SK-N-SH (cell line): ENCODE measurements around the gene CUX1. TPM values are rescaled to one million over a fixed set of nuclear protein-coding genes. Genes with fewer than 3 reads are reported as not detected.

Experiments used
- CTCF ChIA-PET: fragments of 300-600, 350-600 bp; formaldehyde crosslinking; extraction: SDS; loops from one replicate; lab custom pipeline; 2021; lab: Yijun Ruan, JAX
- POLR2A ChIA-PET: fragments of 350-600 bp; sonication (Branson Sonifier 250); formaldehyde crosslinking; extraction: SDS; loops from one replicate; lab custom pipeline; 2020; ENCODE audit warnings: antibody characterized with exemption, inconsistent platforms; lab: Yijun Ruan, JAX
- DNase-seq: peaks from one replicate; pipeline ENCODE4 v3.0.0; 2012
- H2AFZ ChIP-seq: fragments of 200-600 bp; sonication (generic); 2 replicates; pipeline ENCODE4 v1.8.1; 2016; ENCODE audit warnings: antibody characterized with exemption, mild to moderate bottlenecking, low read depth
- H3F3A ChIP-seq: fragments of 200-600 bp; sonication (generic); replicated peaks from 2 replicates; pipeline ENCODE3; 2016; ENCODE audit warnings: antibody characterized with exemption, mild to moderate bottlenecking; ENCODE audit not compliant: insufficient read depth
- H3K27ac ChIP-seq, 2 experiments: fragments of 200-500 bp in 1 of 2; fragments of 200-600 bp in 1 of 2; sonication (Bioruptor generic) in 1 of 2; sonication (generic), shearing (Covaris generic) in 1 of 2; 2 replicates each; pipeline versions ENCODE4 v1.5.1 to v1.6.1; 2014 to 2016; ENCODE audit warnings: low read depth in 2 of 2, inconsistent platforms in 1 of 2, low read length in 1 of 2, mild to moderate bottlenecking in 1 of 2, mixed read lengths in 1 of 2
- H3K27me3 ChIP-seq: fragments of 200-600 bp; sonication (generic), shearing (Covaris generic); 2 replicates; pipeline ENCODE4 v1.6.1; 2016; ENCODE audit warnings: mixed run types; ENCODE audit not compliant: insufficient read depth
- H3K36me3 ChIP-seq, 2 experiments: fragments of 200-500 bp in 1 of 2; fragments of 200-600 bp in 1 of 2; sonication (Bioruptor generic) in 1 of 2; sonication (generic) in 1 of 2; replicated peaks in 1 of 2; 2 replicates each; pipeline versions ENCODE3 to v1.5.1; 2014 to 2016; ENCODE audit warnings: low read length in 1 of 2, mild to moderate bottlenecking in 1 of 2; ENCODE audit not compliant: insufficient read depth in 2 of 2, control insufficient read depth in 1 of 2
- H3K4me1 ChIP-seq, 2 experiments: fragments of 200-500 bp in 1 of 2; fragments of 200-600 bp in 1 of 2; sonication (Bioruptor generic) in 1 of 2; sonication (generic), shearing (Covaris generic) in 1 of 2; 2 replicates each; pipeline versions ENCODE4 v1.5.1 to v1.6.1; 2014 to 2016; ENCODE audit warnings: low read depth in 1 of 2, low read length in 1 of 2, mixed run types in 1 of 2; ENCODE audit not compliant: insufficient read depth in 2 of 2, control insufficient read depth in 1 of 2
- H3K4me2 ChIP-seq: fragments of 200-600 bp; sonication (generic), shearing (Covaris generic); 2 replicates; pipeline ENCODE4 v1.6.1; 2017; ENCODE audit warnings: mixed run types
- H3K4me3 ChIP-seq, 2 experiments: fragments of 200-500 bp in 1 of 2; fragments of 200-600 bp in 1 of 2; sonication (Bioruptor generic) in 1 of 2; sonication (generic), shearing (Covaris generic) in 1 of 2; 2 replicates each; pipeline versions ENCODE4 v1.5.1 to v1.8.1; 2014 to 2016; ENCODE audit warnings: low read depth in 2 of 2, inconsistent platforms in 1 of 2, low read length in 1 of 2, mild to moderate bottlenecking in 1 of 2, mixed read lengths in 1 of 2, moderate library complexity in 1 of 2
- H3K79me2 ChIP-seq: fragments of 200-600 bp; sonication (generic); 2 replicates; pipeline ENCODE4 v1.8.1; 2017; ENCODE audit warnings: mild to moderate bottlenecking; ENCODE audit not compliant: insufficient read depth
- H3K9ac ChIP-seq: fragments of 200-600 bp; sonication (generic); 2 replicates; pipeline ENCODE4 v1.6.1; 2017; ENCODE audit warnings: mixed run types
- H3K9me2 ChIP-seq: fragments of 200-600 bp; sonication (generic); 2 replicates; pipeline ENCODE4 v1.6.1; 2017; ENCODE audit warnings: mixed run types
- H3K9me3 ChIP-seq: fragments of 200-600 bp; sonication (generic); 2 replicates; pipeline ENCODE4 v1.6.1; 2017; ENCODE audit warnings: mixed run types, mild to moderate bottlenecking, moderate library complexity
- H4K20me1 ChIP-seq: fragments of 200-600 bp; sonication (generic); 2 replicates; pipeline ENCODE4 v1.6.1; 2017; ENCODE audit warnings: mild to moderate bottlenecking, mixed run types; ENCODE audit not compliant: insufficient read depth
- CHD2 ChIP-seq: fragments of 150-350 bp; IDR thresholded peaks from 2 replicates; pipeline ENCODE4 v1.6.1; 2018; ENCODE audit warnings: low read length; ENCODE audit not compliant: partially characterized antibody
- ELF1 ChIP-seq: IDR thresholded peaks from 2 replicates; pipeline ENCODE4 v1.4.0; 2012
- FOSL2 ChIP-seq: IDR thresholded peaks from 2 replicates; pipeline ENCODE4 v1.4.0; 2012; ENCODE audit warnings: low read depth, mild to moderate bottlenecking, moderate library complexity, borderline replicate concordance
- FOXM1 ChIP-seq: IDR thresholded peaks from 2 replicates; pipeline ENCODE4 v1.4.0; 2012; ENCODE audit warnings: low read depth, mild to moderate bottlenecking
- GABPA ChIP-seq: IDR thresholded peaks from 2 replicates; pipeline ENCODE4 v1.4.0; 2012; ENCODE audit warnings: low read depth, mild to moderate bottlenecking
- GATA2 ChIP-seq: sonication (generic); formaldehyde crosslinking; IDR thresholded peaks from 2 replicates; pipeline ENCODE4 v1.5.0; 2020; ENCODE audit warnings: mild to moderate bottlenecking, missing genetic modification reagents
- MEF2A ChIP-seq: IDR thresholded peaks from 2 replicates; pipeline ENCODE4 v1.4.0; 2012; ENCODE audit warnings: low read depth, borderline replicate concordance
- NFIC ChIP-seq: IDR thresholded peaks from 2 replicates; pipeline ENCODE4 v1.4.0; 2012; ENCODE audit warnings: borderline replicate concordance
- POLR2AphosphoS5 ChIP-seq: IDR thresholded peaks from 2 replicates; pipeline ENCODE4 v1.6.1; 2012; ENCODE audit warnings: low read depth, low read length
- RAD21 ChIP-seq: IDR thresholded peaks from 2 replicates; pipeline ENCODE4 v1.6.1; 2012; ENCODE audit warnings: mild to moderate bottlenecking, low read length
- RCOR1 ChIP-seq: fragments of 150-350 bp; IDR thresholded peaks from 2 replicates; pipeline ENCODE4 v1.6.1; 2017; ENCODE audit warnings: antibody characterized with exemption, low read length
- SIN3A ChIP-seq: IDR thresholded peaks from 2 replicates; pipeline ENCODE4 v1.6.1; 2012; ENCODE audit warnings: low read depth, mild to moderate bottlenecking, low read length, moderate library complexity, borderline replicate concordance
- TCF12 ChIP-seq: IDR thresholded peaks from 2 replicates; pipeline ENCODE4 v1.4.0; 2012
- USF2 ChIP-seq: fragments of 150-350 bp; IDR thresholded peaks from 2 replicates; pipeline ENCODE4 v1.6.1; 2017; ENCODE audit warnings: antibody characterized with exemption, low read length, low read depth, borderline replicate concordance
- YY1 ChIP-seq: IDR thresholded peaks from 2 replicates; pipeline ENCODE4 v1.4.0; 2012; ENCODE audit warnings: low read depth, mild to moderate bottlenecking
- ZBTB33 ChIP-seq: IDR thresholded peaks from 2 replicates; pipeline ENCODE4 v1.4.0; 2012; ENCODE audit warnings: low read depth, borderline replicate concordance
- WGBS: methylation state at CpG from one replicate; pipeline ENCODE4 v1.1.6; 2017; ENCODE audit warnings: low lambda C conversion rate; 5-methylcytosine and 5-hydroxymethylcytosine counted together
- polyA plus RNA-seq, 3 experiments: library from polyadenylated mRNA; depleted of rRNA; stranded (reverse); fragments of >200 nt; gene quantifications; 2 replicates each; pipeline ENCODE4 v1.2.3, GENCODE V29; 2012
- TF ChIP-seq, protein P1 (sequence below): fragments of 200-600 bp; sonication (generic); IDR thresholded peaks from 2 replicates; pipeline ENCODE4 v1.6.1; 2017; ENCODE audit warnings: antibody characterized with exemption, mild to moderate bottlenecking, moderate library complexity
- TF ChIP-seq, protein P2 (sequence below): fragments of 150-350 bp; IDR thresholded peaks from 2 replicates; pipeline ENCODE4 v1.6.1; 2016; ENCODE audit warnings: mild to moderate bottlenecking, low read depth, low read length
- TF ChIP-seq, protein P3 (sequence below): IDR thresholded peaks from 2 replicates; pipeline ENCODE4 v1.4.0; 2012; ENCODE audit warnings: low read depth, borderline replicate concordance

The CUX1 gene
- polyA plus RNA-seq, 1 of the 3 experiments (the other 2 are of a cell fraction), result 68.6 TPM

- ChIA-PET CTCF (interaction anchor here (0.6 to 1.3 kb wide), 3 partner anchors 13 to 213 kb away, joined by 3 read pairs; no protein-coding TSS in a partner anchor), POLR2A (interaction anchor here (0.7 kb wide), 1 partner anchor 10 kb away, joined by 3 read pairs; no protein-coding TSS in a partner anchor)
- H3K79me2 ChIP-seq, result peaks cover 21% of the 10 kb centered on the region; the same call in 1 of the 2 replicates
- no peak overlapping the region for H3K4me3 ChIP-seq
- peaks cover 13% of the 10 kb centered on the region for H3F3A ChIP-seq
- no peaks in the 10 kb centered on the region for H4K20me1 ChIP-seq
- H3K9ac ChIP-seq, result no peak overlapping the region
- peaks cover 9 to 15% of the 10 kb centered on the region in 2 experiments; a peak in 2 of 4 replicates for H3K4me1 ChIP-seq
- WGBS, result 97% methylated on average over 9 of the region's 9 CpGs
- DNase-seq, result no peak
- no peak for TF ChIP-seq NFIC
- no peak for TF ChIP-seq GATA2 (CRISPR knock-in tag)
- TF ChIP-seq, protein P1, sequence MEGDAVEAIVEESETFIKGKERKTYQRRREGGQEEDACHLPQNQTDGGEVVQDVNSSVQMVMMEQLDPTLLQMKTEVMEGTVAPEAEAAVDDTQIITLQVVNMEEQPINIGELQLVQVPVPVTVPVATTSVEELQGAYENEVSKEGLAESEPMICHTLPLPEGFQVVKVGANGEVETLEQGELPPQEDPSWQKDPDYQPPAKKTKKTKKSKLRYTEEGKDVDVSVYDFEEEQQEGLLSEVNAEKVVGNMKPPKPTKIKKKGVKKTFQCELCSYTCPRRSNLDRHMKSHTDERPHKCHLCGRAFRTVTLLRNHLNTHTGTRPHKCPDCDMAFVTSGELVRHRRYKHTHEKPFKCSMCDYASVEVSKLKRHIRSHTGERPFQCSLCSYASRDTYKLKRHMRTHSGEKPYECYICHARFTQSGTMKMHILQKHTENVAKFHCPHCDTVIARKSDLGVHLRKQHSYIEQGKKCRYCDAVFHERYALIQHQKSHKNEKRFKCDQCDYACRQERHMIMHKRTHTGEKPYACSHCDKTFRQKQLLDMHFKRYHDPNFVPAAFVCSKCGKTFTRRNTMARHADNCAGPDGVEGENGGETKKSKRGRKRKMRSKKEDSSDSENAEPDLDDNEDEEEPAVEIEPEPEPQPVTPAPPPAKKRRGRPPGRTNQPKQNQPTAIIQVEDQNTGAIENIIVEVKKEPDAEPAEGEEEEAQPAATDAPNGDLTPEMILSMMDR, result no peak
- no peak for TF ChIP-seq CHD2
- no peak for TF ChIP-seq YY1
- TF ChIP-seq TCF12, result no peak
- TF ChIP-seq GABPA, result no peak
- TF ChIP-seq FOXM1, result no peak
- TF ChIP-seq MEF2A, result no peak
- no peak for TF ChIP-seq POLR2AphosphoS5
- TF ChIP-seq ZBTB33, result no peak
- TF ChIP-seq USF2, result no peak
- TF ChIP-seq FOSL2, result no peak
- TF ChIP-seq, protein P2, sequence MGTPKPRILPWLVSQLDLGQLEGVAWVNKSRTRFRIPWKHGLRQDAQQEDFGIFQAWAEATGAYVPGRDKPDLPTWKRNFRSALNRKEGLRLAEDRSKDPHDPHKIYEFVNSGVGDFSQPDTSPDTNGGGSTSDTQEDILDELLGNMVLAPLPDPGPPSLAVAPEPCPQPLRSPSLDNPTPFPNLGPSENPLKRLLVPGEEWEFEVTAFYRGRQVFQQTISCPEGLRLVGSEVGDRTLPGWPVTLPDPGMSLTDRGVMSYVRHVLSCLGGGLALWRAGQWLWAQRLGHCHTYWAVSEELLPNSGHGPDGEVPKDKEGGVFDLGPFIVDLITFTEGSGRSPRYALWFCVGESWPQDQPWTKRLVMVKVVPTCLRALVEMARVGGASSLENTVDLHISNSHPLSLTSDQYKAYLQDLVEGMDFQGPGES, result no peak
- no peak for TF ChIP-seq RAD21
- TF ChIP-seq RCOR1, result no peak
- no peak for TF ChIP-seq SIN3A
- TF ChIP-seq, protein P3, sequence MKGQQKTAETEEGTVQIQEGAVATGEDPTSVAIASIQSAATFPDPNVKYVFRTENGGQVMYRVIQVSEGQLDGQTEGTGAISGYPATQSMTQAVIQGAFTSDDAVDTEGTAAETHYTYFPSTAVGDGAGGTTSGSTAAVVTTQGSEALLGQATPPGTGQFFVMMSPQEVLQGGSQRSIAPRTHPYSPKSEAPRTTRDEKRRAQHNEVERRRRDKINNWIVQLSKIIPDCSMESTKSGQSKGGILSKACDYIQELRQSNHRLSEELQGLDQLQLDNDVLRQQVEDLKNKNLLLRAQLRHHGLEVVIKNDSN, result no peak
- no peak for TF ChIP-seq ELF1
- peaks cover 0 to 7% of the 10 kb centered on the region in 2 experiments for H3K36me3 ChIP-seq
- H2AFZ ChIP-seq, result no peak overlapping the region
- peaks cover 6% of the 10 kb centered on the region; the same call in 1 of the 2 replicates for H3K9me3 ChIP-seq
- no peaks in the 10 kb centered on the region for H3K9me2 ChIP-seq
- H3K27ac ChIP-seq, result no peak overlapping the region
- no peak overlapping the region for H3K4me2 ChIP-seq
- no peaks in the 10 kb centered on the region for H3K27me3 ChIP-seq
Observed at GRCh38 chr7:102059524-102059923, 242.1 kb downstream of the CUX1 start.
